Adipose tissue (tissue), 3 donors: ENCODE measurements around the gene STAG3. TPM values are rescaled to one million over a fixed set of nuclear protein-coding genes. Genes with fewer than 3 reads are reported as not detected.

ENCODE experiments used
- polyA plus RNA-seq, 3 donors: library from polyadenylated mRNA; stranded (reverse); fragments of 200-250 nt; gene quantifications; one replicate each; pipeline ENCODE4 v1.2.3, GENCODE V29; 2013
- donor health status: healthy with polysubstance abuse.
- donor health status: Bipolar disorder and iron deficiency.
- donor health status: healthy.

STAG3 gene
- polyA plus RNA-seq, 3 donors: 0.52 to 0.99 TPM; not detected in 1

Other genes with a start within 250 kb of the STAG3 start
- gene GJC3, start 248.3 kb upstream of the STAG3 start, polyA plus RNA-seq: 1 to 10 TPM in 2 of 3 donors, under 1 TPM in 1; 0.22 to 1.9 (median 1.3) TPM
- 100 to 1,000 TPM; 155 to 415 (median 202) TPM for gene AZGP1, start 201.9 kb upstream of the STAG3 start, polyA plus RNA-seq
- gene ZKSCAN1, start 162.3 kb upstream of the STAG3 start, polyA plus RNA-seq: 10 to 100 TPM; 10.9 to 13.0 (median 12.9) TPM
- gene ZSCAN21, start 128.1 kb upstream of the STAG3 start, polyA plus RNA-seq: 1 to 10 TPM; 5.4 to 8.6 (median 7.8) TPM
- 10 to 100 TPM in 2 of 3 donors, 1 to 10 TPM in 1; 9.9 to 12.7 (median 12.3) TPM for gene ZNF3, start 96.2 kb upstream of the STAG3 start, polyA plus RNA-seq
- gene COPS6, start 88.9 kb upstream of the STAG3 start, polyA plus RNA-seq: 100 to 1,000 TPM in 2 of 3 donors, 10 to 100 TPM in 1; 48.5 to 123 (median 117) TPM
- gene MCM7, start 76.5 kb upstream of the STAG3 start, polyA plus RNA-seq: 10 to 100 TPM; 36.2 to 47.5 (median 39.9) TPM
- 10 to 100 TPM; 12.2 to 15.5 (median 13.5) TPM for gene AP4M1, start 76.3 kb upstream of the STAG3 start, polyA plus RNA-seq
- 10 to 100 TPM; 16.3 to 30.9 (median 27.1) TPM for gene TAF6, start 58.6 kb upstream of the STAG3 start, polyA plus RNA-seq
- gene CNPY4, start 58.3 kb upstream of the STAG3 start, polyA plus RNA-seq: 10 to 100 TPM in 2 of 3 donors, 1 to 10 TPM in 1; 4.1 to 16.4 (median 12.1) TPM
- 1 to 10 TPM; 2.3 to 2.5 (median 2.5) TPM for gene MBLAC1, start 51.0 kb upstream of the STAG3 start, polyA plus RNA-seq
- 100 to 1,000 TPM; 131 to 307 (median 245) TPM for gene LAMTOR4, start 29.0 kb upstream of the STAG3 start, polyA plus RNA-seq
- gene TRAPPC14, start 19.2 kb upstream of the STAG3 start, polyA plus RNA-seq: 10 to 100 TPM in 2 of 3 donors, 1 to 10 TPM in 1; 7.5 to 14.5 (median 11.8) TPM
- 1 to 10 TPM in 2 of 3 donors, under 1 TPM in 1; 0.44 to 3.7 (median 1.5) TPM for gene GAL3ST4, start 9.3 kb upstream of the STAG3 start, polyA plus RNA-seq
- gene GPC2, start 537 bp upstream of the STAG3 start, polyA plus RNA-seq: under 1 TPM; 0.22 to 0.31 (median 0.30) TPM
- under 1 TPM in 2 of 3 donors, not detected in 1; 0.54 to 0.76 TPM for gene PVRIG, start 42.0 kb downstream of the STAG3 start, polyA plus RNA-seq
- gene SPDYE3, start 129.8 kb downstream of the STAG3 start, polyA plus RNA-seq: under 1 TPM in 2 of 3 donors, not detected in 1; 0.05 to 0.15 TPM
- 10 to 100 TPM; 41.1 to 59.0 (median 43.2) TPM for gene PILRB, start 180.2 kb downstream of the STAG3 start, polyA plus RNA-seq
- gene PILRA, start 195.6 kb downstream of the STAG3 start, polyA plus RNA-seq: 10 to 100 TPM in 2 of 3 donors, 1 to 10 TPM in 1; 2.0 to 18.1 (median 12.8) TPM